HEK293 (cell line): ENCODE results near the gene UBALD2.
A peak's percentile ranks its signal among the peaks of the same experiment; 100 is the strongest.

Source experiments
- CTCF ChIA-PET: fragments of 350-600 bp; formaldehyde crosslinking; extraction: SDS; loops from one replicate; lab custom pipeline; 2021; ENCODE audit warnings: antibody characterized with exemption; lab: Yijun Ruan, JAX
- POLR2A ChIA-PET: fragments of 300-600 bp; formaldehyde crosslinking; extraction: SDS; loops from one replicate; lab custom pipeline; 2020; ENCODE audit warnings: antibody characterized with exemption, inconsistent platforms; lab: Yijun Ruan, JAX
- H3K27ac ChIP-seq: fragments of 200-500 bp; sonication (Bioruptor generic); 2 replicates; pipeline ENCODE4 v1.5.1; 2014; ENCODE audit warnings: low read depth, low read length, control low read depth, inconsistent platforms; ENCODE audit errors: extremely low read depth
- H3K36me3 ChIP-seq, 2 experiments: fragments of 200-500 bp in 1 of 2; sonication (Bioruptor generic) in 1 of 2; 1 replicate in 1 of 2; 2 replicates in 1 of 2; pipeline ENCODE4 v1.5.1; 2014 to 2017; ENCODE audit warnings: inconsistent platforms in 2 of 2, low read length in 2 of 2; ENCODE audit not compliant: control insufficient read depth in 2 of 2, insufficient read depth in 1 of 2
- H3K4me1 ChIP-seq: fragments of 200-500 bp; sonication (Bioruptor generic); 2 replicates; pipeline ENCODE4 v1.5.1; 2014; ENCODE audit warnings: mild to moderate bottlenecking, low read length, inconsistent platforms; ENCODE audit not compliant: control insufficient read depth, insufficient read depth
- H3K4me3 ChIP-seq: 2 replicates; pipeline ENCODE4 v1.5.1; 2011; ENCODE audit warnings: low read depth, mild to moderate bottlenecking, control low read depth, low read length, moderate library complexity
- H3K9me3 ChIP-seq: fragments of 200-500 bp; sonication (Bioruptor generic); 2 replicates; pipeline ENCODE4 v1.5.1; 2014; ENCODE audit warnings: low read depth, low read length, inconsistent platforms; ENCODE audit not compliant: control insufficient read depth, insufficient read depth
- BCL11B ChIP-seq: fragments of 450-650 bp; formaldehyde crosslinking; IDR thresholded peaks from 2 replicates; pipeline ENCODE4 v1.5.1; 2016; ENCODE audit warnings: low read depth, missing biosample characterization, missing genetic modification characterization
- PRDM10 ChIP-seq: fragments of 450-650 bp; formaldehyde crosslinking; IDR thresholded peaks from 2 replicates; pipeline ENCODE4 v1.5.1; 2016; ENCODE audit warnings: missing biosample characterization, missing genetic modification characterization
- RBAK ChIP-seq: fragments of 450-650 bp; formaldehyde crosslinking; IDR thresholded peaks from 2 replicates; pipeline ENCODE4 v1.5.1; 2016; ENCODE audit warnings: missing biosample characterization, missing genetic modification characterization
- SALL2 ChIP-seq: fragments of 450-650 bp; formaldehyde crosslinking; IDR thresholded peaks from 2 replicates; pipeline ENCODE4 v1.5.0; 2017; ENCODE audit warnings: missing biosample characterization, mild to moderate bottlenecking, missing genetic modification characterization, borderline replicate concordance
- ZBTB10 ChIP-seq: fragments of 450-650 bp; formaldehyde crosslinking; IDR thresholded peaks from 2 replicates; pipeline ENCODE4 v1.5.1; 2016; ENCODE audit warnings: missing biosample characterization, missing genetic modification characterization
- ZIC2 ChIP-seq: fragments of 450-650 bp; formaldehyde crosslinking; IDR thresholded peaks from 2 replicates; pipeline ENCODE4 v1.5.1; 2016; ENCODE audit warnings: missing biosample characterization, missing genetic modification characterization
- ZNF174 ChIP-seq: fragments of 450-650 bp; formaldehyde crosslinking; IDR thresholded peaks from 2 replicates; pipeline ENCODE4 v1.5.0; 2017; ENCODE audit warnings: missing biosample characterization, mild to moderate bottlenecking, missing genetic modification characterization
- ZNF19 ChIP-seq: fragments of 450-650 bp; formaldehyde crosslinking; IDR thresholded peaks from 2 replicates; pipeline ENCODE4; 2016; ENCODE audit warnings: missing biosample characterization, missing genetic modification characterization, low read depth
- ZNF2 ChIP-seq: fragments of 450-650 bp; formaldehyde crosslinking; IDR thresholded peaks from 2 replicates; pipeline ENCODE4 v1.5.1; 2016; ENCODE audit warnings: missing biosample characterization, missing genetic modification characterization
- ZNF274 ChIP-seq, 2 experiments: fragments of 200-500 bp in 1 of 2; fragments of 450-650 bp in 1 of 2; sonication (Bioruptor generic) in 1 of 2; formaldehyde crosslinking in 1 of 2; IDR thresholded peaks; 2 replicates each; pipeline versions ENCODE4 v1.5.1 to v1.6.1; 2014 to 2016; ENCODE audit warnings: borderline replicate concordance in 1 of 2, inconsistent platforms in 1 of 2, low read length in 1 of 2, missing biosample characterization in 1 of 2, missing genetic modification characterization in 1 of 2
- ZNF580 ChIP-seq: fragments of 450-650 bp; formaldehyde crosslinking; IDR thresholded peaks from 2 replicates; pipeline ENCODE4 v1.5.1; 2016; ENCODE audit warnings: missing biosample characterization, missing genetic modification characterization
- ZNF707 ChIP-seq: fragments of 450-650 bp; formaldehyde crosslinking; IDR thresholded peaks from 2 replicates; pipeline ENCODE4 v1.5.1; 2016; ENCODE audit warnings: missing biosample characterization, missing genetic modification characterization
- ZNF747 ChIP-seq: fragments of 450-650 bp; formaldehyde crosslinking; IDR thresholded peaks from 2 replicates; pipeline ENCODE4 v1.5.1; 2016; ENCODE audit warnings: missing biosample characterization, missing genetic modification characterization
- ZNF830 ChIP-seq: fragments of 450-650 bp; IDR thresholded peaks from 2 replicates; pipeline ENCODE4 v1.5.0; 2018; ENCODE audit warnings: missing biosample characterization, missing genetic modification characterization, low read depth, mild to moderate bottlenecking, moderate library complexity

The UBALD2 gene

GRCh38 chr17:76292567-76292966 is 27.4 kb downstream of the UBALD2 start:
- CTCF ChIA-PET = no interaction called here
- TF ChIP-seq PRDM10 (tag by site-specific recombination) (peak; percentile 65), BCL11B (tag by site-specific recombination) (no peak), ZNF707 (tag by site-specific recombination) (no peak)
- Histone ChIP-seq H3K9me3 (no peaks in the 10 kb centered on the region), H3K27ac (no peak overlapping the region), H3K4me1 (no peaks in the 10 kb centered on the region), H3K4me3 (no peak overlapping the region), H3K36me3 (peaks cover 0 to 29% of the 10 kb centered on the region in 2 experiments; a peak in 2 of 3 replicates)
- POLR2A ChIA-PET = no interaction called here

- TF ChIP-seq ZNF274 (IDR thresholded peaks at IDR 0.05; ENCODE audit: low read length) = no peak
- TF ChIP-seq ZNF274 (tag by site-specific recombination; IDR thresholded peaks at IDR 0.05; ENCODE audit: borderline replicate concordance) = no peak
- TF ChIP-seq SALL2 (tag by site-specific recombination) = no peak
- TF ChIP-seq ZNF830 = no peak
- no peak for TF ChIP-seq ZNF19
- TF ChIP-seq, all 188 proteins: peak for 0
- CTCF ChIA-PET = interaction anchor here (0.6 to 3.1 kb wide), 2 partner anchors 14 to 214 kb away, joined by 4 to 13 read pairs; no protein-coding TSS in a partner anchor
- H3K4me1 ChIP-seq = no peaks in the 10 kb centered on the region
Observed at GRCh38 chr17:76293106-76293505, 28.0 kb downstream of the UBALD2 start.

DNA sequence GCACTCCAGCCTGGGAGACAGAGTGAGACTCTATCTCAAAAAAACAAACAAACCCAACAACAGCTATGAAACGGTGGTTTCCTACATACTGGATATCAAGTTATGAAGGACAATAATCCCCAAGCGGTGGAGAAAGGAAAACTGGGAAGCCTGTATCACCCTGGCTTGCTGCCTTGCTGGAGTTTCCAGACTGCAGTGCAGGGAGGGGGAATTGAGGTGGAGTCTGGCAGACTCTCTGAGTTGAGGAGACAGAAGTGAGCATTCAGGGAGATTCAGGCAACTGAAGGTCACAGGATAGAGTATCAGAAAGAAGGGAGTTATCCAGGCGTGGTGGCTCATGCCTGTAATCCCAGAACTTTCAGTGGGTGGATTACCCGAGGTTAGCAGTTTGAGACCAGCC is 31.0 kb downstream of the UBALD2 start:
- Histone ChIP-seq H3K4me3 (no peak overlapping the region), H3K27ac (no peak overlapping the region), H3K36me3 (peaks cover 0 to 26% of the 10 kb centered on the region in 2 experiments; a peak in 1 of 3 replicates), H3K9me3 (no peaks in the 10 kb centered on the region), H3K4me1 (no peaks in the 10 kb centered on the region)
- ChIA-PET POLR2A (no interaction called here), CTCF (interaction anchor here (0.6 to 16.6 kb wide), 5 partner anchors 15 to 391 kb away, joined by 3 to 244 read pairs (median 5); no protein-coding TSS in a partner anchor)
- TF ChIP-seq ZNF174 (tag by site-specific recombination) (no peak), BCL11B (tag by site-specific recombination) (no peak)

More at GRCh38 chr17:76293106-76293505, 28.0 kb downstream of the UBALD2 start:
- H3K4me3 ChIP-seq = no peak overlapping the region
- H3K9me3 ChIP-seq = no peaks in the 10 kb centered on the region
- H3K36me3 ChIP-seq = peaks cover 0 to 29% of the 10 kb centered on the region in 2 experiments; a peak in 2 of 3 replicates
- POLR2A ChIA-PET = no interaction called here
- no peak overlapping the region for H3K27ac ChIP-seq

DNA sequence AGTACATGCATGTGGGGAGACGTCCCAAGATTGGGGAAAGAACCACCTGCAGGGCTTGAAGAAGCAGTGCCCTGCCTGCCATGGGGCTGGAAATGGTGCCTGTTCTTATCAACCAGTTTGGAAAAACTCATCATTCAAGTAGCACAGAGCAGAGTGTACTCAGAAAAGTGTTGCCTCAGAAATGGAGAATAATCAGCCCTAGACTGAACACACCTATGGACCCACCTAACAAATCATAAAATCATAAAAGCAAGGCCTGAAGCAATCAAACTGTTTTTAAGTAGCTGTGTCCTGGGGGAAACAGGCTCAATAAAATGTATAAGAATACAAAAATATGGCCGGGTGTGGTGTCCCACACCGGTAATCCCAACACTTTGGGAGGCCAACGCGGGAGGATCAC is 31.7 kb downstream of the UBALD2 start:
- ChIA-PET POLR2A (no interaction called here), CTCF (interaction anchor here (0.5 to 16.6 kb wide), 5 partner anchors 17 to 191 kb away, joined by 3 to 244 read pairs (median 4); no protein-coding TSS in a partner anchor)
- Histone ChIP-seq H3K27ac (no peak overlapping the region), H3K4me3 (no peak overlapping the region), H3K9me3 (no peaks in the 10 kb centered on the region), H3K36me3 (peaks cover 0 to 19% of the 10 kb centered on the region in 2 experiments; a peak in 1 of 3 replicates), H3K4me1 (no peaks in the 10 kb centered on the region)
- TF ChIP-seq ZBTB10 (tag by site-specific recombination) = no peak
- no peak for TF ChIP-seq ZIC2
- TF ChIP-seq ZNF2 (tag by site-specific recombination) = no peak
- no peak for TF ChIP-seq RBAK (tag by site-specific recombination)
- TF ChIP-seq ZNF580 (tag by site-specific recombination) = no peak
- no peak for TF ChIP-seq ZNF747
